Stimulated activated CD8-positive, alpha-beta memory T cell treated with anti-CD3 and anti-CD28 coated beads, Interleukin-12 subunit alpha, Interleukin-12 subunit beta, amount 100 ng/mL, for 24 hours (primary cell): ENCODE measurements around the gene ZNF362.
"Not testable (repeated sequence)": the region's sequence is repeated elsewhere in the genome, so short reads cannot be mapped to it uniquely, and the experiment has no call there.

ENCODE experiments used
- DNase-seq: peaks from one replicate; pipeline ENCODE4 v3.0.0-alpha.2; 2020; ENCODE audit errors: extremely low read depth

The ZNF362 gene

GRCh38 chr1:33256471-33257206 lies at the start of gene ZNF362:
Gene ZNF362, plus strand, starts transcription at chr1:33256492. Its CDS starts 14,083 bp downstream, at chr1:33270575.
- peak; percentile 31 for DNase-seq

GRCh38 chr1:33211972-33212371 lies 44.3 kb upstream of the ZNF362 start:
- no peak for DNase-seq

- no peak for DNase-seq
These were observed 36.2 kb upstream of the ZNF362 start for GRCh38 chr1:33219886-33220661.

- no peak for DNase-seq
These were observed 35.5 kb upstream of the ZNF362 start for GRCh38 chr1:33220676-33221384.

GRCh38 chr1:33221385-33221758 lies 34.9 kb upstream of the ZNF362 start:
- no peak for DNase-seq

GRCh38 chr1:33222381-33222780 lies 33.9 kb upstream of the ZNF362 start:
- no peak for DNase-seq

- no peak for DNase-seq
These were observed 32.1 kb upstream of the ZNF362 start for GRCh38 chr1:33224166-33224707.

- no peak for DNase-seq
These were observed 30.7 kb upstream of the ZNF362 start for GRCh38 chr1:33225586-33225985.

- no peak for DNase-seq
These were observed 27.3 kb upstream of the ZNF362 start for GRCh38 chr1:33228935-33229487.

GRCh38 chr1:33231166-33231565 lies 25.1 kb upstream of the ZNF362 start:
- DNase-seq = no peak

GRCh38 chr1:33232716-33233115 lies 23.6 kb upstream of the ZNF362 start:
- no peak for DNase-seq

- no peak for DNase-seq
These were observed 22.2 kb upstream of the ZNF362 start for GRCh38 chr1:33234131-33234530.

GRCh38 chr1:33234588-33234990 lies 21.7 kb upstream of the ZNF362 start:
- DNase-seq = no peak

GRCh38 chr1:33235521-33235920 lies 20.8 kb upstream of the ZNF362 start:
- no peak for DNase-seq

GRCh38 chr1:33236498-33236897 lies 19.8 kb upstream of the ZNF362 start:
- DNase-seq = no peak

- no peak for DNase-seq
These were observed 18.7 kb upstream of the ZNF362 start for GRCh38 chr1:33237579-33237978.

GRCh38 chr1:33238194-33238724 lies 18.0 kb upstream of the ZNF362 start:
- DNase-seq = not testable (repeated sequence)

GRCh38 chr1:33239410-33239809 lies 16.9 kb upstream of the ZNF362 start:
- DNase-seq = not testable (repeated sequence)

- no peak for DNase-seq
These were observed 14.4 kb upstream of the ZNF362 start for GRCh38 chr1:33241866-33242265.

- DNase-seq = no peak
These were observed 13.6 kb upstream of the ZNF362 start for GRCh38 chr1:33242652-33243051.

GRCh38 chr1:33244143-33244808 lies 12.0 kb upstream of the ZNF362 start:
- DNase-seq = no peak
